Activated CD4-positive, CD25-positive, alpha-beta regulatory T cell treated with anti-CD3 and anti-CD28 coated beads, Interleukin-2, amount 50 U/mL, for 24 hours (primary cell): ENCODE results near the gene MYO5B.
"Not testable (repeated sequence)": the region's sequence is repeated elsewhere in the genome, so short reads cannot be mapped to it uniquely, and the experiment has no call there.

Source experiments
- ATAC-seq, 2 donors: fragments of 150-1000 bp; cut with Tn5 transposase; one replicate each; pipeline ENCODE4 v1.10.0; 2021; ENCODE audit warnings: mild to moderate bottlenecking in 1 of 2, moderate library complexity in 1 of 2

Gene MYO5B

GRCh38 chr18:49846718-49847470, 348.1 kb downstream of the MYO5B start:
- no peak for ATAC-seq

GRCh38 chr18:49846361-49846662, 348.6 kb downstream of the MYO5B start:
- no peak for ATAC-seq

- no peak for ATAC-seq
These were observed 349.2 kb downstream of the MYO5B start for GRCh38 chr18:49845629-49846360.

- ATAC-seq: no peak
These were observed 350.0 kb downstream of the MYO5B start for GRCh38 chr18:49844903-49845302.

- ATAC-seq: no peak
These were observed 350.9 kb downstream of the MYO5B start for GRCh38 chr18:49843778-49844625.

- ATAC-seq: no peak
These were observed 351.8 kb downstream of the MYO5B start for GRCh38 chr18:49843131-49843530.

- ATAC-seq: no peak
These were observed 352.3 kb downstream of the MYO5B start for GRCh38 chr18:49842656-49843055.

DNA sequence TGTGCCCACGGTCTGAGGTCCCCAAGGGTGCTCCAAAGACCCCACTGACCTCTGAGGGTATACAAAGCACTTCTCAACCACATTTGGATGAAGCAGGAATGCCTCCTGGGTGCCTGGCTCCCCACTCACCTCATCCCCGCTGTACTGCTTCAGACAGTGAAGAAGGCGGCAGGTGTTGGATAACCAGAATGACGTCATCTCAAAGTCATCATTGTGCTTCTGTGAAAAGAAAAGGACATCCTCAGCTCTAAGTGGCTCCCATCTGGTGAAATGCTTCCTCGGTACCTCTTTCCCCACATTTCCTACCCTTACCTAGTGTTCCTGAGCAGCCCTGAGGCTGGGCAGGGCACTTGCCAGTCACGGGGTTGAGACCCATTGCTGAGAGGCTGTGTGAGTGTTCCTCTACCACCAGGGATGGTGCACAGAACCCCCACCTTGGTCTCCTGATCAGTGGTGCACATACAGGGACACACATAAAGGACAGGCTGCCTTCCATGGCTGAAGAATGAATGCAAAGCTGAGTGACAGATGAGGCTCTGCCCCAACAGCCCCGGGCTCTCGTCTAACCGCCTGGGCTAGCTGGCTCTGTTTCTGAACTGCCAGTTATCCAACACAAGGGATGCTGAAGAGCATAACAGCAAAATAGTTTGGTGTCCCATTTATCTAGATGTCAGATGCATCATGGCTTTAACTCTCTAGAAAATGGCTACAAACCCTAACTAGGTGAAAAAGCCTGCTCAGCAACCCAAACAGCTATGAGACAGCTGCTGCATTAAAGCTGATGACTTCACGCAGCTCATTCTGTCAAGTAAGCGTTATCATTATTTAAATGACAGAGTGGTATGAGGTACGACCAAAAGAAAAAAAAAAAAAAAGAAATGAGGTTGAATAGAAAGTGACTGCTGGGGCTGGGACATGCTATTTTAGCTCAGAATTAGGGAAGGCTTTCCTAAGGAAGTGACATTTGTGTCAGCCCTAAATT, 353.4 kb downstream of the MYO5B start:
- no peak for ATAC-seq

DNA sequence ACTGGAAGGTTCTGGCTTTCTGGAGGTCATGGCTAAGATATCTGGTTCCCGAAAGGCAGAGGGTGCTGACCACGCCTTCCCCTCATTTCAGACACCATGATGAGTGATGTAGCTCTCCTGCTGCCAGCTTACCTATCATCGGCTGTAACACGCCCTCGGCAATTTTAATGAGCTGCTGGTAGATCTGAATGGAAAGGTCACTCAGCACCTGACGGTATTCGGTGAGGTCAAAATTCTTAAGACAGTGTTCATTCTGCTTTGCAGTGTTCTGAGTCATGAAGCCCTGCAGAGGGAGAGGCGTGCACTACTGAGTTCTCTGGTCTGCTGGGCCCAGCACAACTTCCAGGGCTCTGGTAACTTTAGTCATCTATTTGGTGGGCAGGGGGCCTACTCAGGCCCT, 355.9 kb downstream of the MYO5B start:
- ATAC-seq: no peak

DNA sequence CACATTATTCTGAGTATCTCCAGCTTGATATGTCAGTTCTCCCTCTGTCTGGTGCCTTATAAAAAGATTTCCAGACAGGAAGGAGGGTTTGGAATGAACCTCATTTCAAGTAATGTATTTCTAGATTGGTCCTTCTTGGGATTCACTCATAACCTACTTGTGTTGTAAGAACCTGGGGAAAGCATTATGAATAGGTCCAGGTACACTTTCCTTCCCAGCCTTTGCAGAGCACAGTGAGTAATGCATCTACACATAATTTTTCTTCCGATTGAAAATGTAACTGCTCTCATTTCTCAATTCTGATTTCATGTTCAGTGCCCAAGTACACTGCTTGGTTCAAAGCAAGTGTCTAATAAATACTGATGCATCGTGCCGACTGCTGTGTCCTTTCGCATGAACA, 356.6 kb downstream of the MYO5B start:
- ATAC-seq: no peak

DNA sequence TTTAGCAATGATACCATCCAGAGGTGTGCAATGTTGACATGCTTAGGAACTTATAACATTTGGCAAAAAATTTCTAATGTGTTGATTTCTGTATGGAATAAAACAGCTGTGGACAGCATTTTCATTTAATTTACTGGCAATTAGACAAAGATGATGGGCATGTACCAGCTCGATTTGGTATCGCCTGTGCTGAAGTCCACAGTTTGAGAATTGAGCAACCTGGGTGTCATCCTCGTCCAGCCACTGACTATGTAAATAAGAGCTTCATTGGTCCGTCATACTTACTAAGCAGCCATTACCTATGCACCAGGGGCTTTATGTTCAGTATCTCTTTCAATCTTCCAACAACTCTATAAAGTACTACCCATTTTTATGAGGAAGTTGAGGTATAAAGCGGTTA, 357.1 kb downstream of the MYO5B start:
- ATAC-seq: no peak

DNA sequence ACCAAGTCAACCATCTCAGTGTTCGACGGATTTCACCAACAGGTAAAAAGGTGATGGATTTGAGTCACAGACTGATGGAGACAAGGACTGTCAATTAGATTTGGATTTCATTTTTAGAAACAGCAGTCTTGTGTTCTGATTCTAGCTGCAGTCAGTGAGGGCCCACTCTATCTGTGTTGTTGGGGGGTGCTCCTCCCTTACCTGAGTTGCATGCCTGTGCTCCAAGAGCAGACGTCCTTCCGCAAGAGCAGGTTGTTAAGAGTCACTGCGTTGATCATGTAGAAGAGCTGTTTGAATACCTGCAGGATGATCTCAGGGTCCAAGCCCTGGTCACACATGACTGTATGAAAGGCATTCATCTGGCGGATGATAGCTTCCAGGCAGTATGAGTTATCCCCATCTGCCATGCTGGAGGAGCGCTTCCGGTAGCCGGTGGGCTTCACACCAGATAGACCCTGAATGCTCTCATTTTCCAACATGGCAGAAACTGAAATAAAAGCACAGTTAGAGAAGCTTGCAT, 357.6 kb downstream of the MYO5B start:
- not testable (repeated sequence) for ATAC-seq

DNA sequence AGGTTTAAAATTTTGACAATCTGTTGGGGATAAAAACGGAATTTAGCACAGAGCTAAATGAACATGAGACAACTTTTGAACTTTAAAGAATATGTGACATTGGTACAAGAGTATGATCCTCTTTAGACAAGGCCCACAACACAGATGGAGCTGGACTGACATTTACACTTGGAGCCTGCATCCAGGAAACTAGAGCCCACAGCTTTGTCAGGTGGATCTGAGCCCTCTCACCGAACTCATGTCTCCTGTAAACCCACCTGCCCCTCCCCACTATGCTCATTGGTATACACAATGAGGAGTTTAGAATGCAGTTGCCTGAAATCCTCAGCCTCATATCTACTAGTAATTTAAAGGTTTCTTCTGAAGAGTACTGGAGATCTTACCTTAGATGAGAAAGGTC, 359.5 kb downstream of the MYO5B start:
- ATAC-seq: no peak

- no peak for ATAC-seq
These were observed 360.7 kb downstream of the MYO5B start for GRCh38 chr18:49834258-49834657.

GRCh38 chr18:49833814-49834213, 361.1 kb downstream of the MYO5B start:
- ATAC-seq: no peak

DNA sequence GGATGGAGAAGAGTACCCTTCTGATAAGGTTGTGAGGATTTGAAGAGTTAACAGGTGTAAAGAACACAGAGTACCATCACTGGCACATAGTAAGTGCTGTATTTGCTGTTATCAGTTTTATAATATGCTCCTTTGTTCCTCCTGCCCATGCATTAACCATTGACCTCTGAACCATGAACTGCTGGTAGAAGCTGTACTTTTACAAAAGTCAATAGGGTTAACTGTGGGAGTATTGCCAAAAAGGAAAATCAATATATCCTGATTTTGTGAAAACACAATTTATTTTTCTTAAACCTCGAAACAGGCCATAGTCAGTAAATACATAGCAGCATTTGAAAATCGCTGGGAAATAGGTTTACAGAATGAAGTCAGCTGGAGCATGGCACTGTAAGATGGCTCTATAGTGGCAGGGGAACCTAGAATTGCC, 362.7 kb downstream of the MYO5B start:
- ATAC-seq: no peak

DNA sequence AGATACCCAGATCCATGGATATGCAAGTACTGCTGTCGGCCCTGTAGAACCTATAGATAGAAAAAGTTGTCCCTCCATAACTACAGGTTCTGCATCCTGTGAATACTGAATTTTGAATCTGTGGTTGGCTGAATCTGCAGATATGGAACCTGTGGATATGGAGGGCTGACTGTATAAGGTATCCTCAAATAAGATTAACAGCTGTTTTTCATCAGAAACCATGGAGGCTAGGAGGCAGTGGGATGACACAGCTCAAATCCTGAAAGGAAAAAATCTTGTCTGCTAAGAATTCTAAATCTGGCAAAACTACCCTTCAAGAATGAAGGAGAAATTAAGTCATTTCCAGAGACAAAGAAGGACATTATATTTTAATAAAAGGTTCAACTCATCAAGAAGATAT, 367.0 kb downstream of the MYO5B start:
- ATAC-seq: no peak

- peak; percentile 69 to 70 for ATAC-seq
These were observed 374.9 kb downstream of the MYO5B start for GRCh38 chr18:49819823-49820671.

- ATAC-seq: peak in 1 of 2 donors; percentile 4
These were observed 375.8 kb downstream of the MYO5B start for GRCh38 chr18:49819071-49819662.

DNA sequence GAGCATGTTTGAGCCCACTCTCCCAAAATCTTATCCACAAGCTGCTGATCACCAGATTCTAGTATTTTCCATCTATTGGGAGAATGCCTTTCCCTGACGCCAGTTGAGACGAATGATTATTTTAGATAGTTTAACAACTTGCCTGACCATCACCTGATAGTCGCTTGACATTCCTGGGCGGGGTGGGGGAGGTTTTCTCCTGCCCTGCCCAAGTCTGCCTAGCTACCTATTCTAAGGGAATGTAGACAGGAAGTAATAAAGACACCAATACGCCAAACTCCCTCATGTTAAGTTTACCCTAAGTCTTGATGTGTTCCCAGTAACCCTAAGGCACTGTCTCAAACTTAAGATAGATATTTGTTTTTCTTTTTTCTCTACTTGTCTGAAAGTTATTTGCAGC, 377.0 kb downstream of the MYO5B start:
- ATAC-seq: no peak

- no peak for ATAC-seq
These were observed 379.0 kb downstream of the MYO5B start for GRCh38 chr18:49815927-49816326.
